ENCODE results near the gene HIVEP2.
A peak's percentile ranks its signal among the peaks of the same experiment; 100 is the strongest.

The HIVEP2 gene

GRCh38 chr6:142729618-142730017, 215.4 kb downstream of the HIVEP2 start:
- DNase-seq (ENCODE audit: low read depth), result no peak
- in situ Hi-C loops (cut with HindIII; ENCODE audit: low sequenced_read_pairs), result no loop called here
- H3K4me3 ChIP-seq (ENCODE audit: low read depth, low read length), result no peak overlapping the region
- TF ChIP-seq, protein P1, sequence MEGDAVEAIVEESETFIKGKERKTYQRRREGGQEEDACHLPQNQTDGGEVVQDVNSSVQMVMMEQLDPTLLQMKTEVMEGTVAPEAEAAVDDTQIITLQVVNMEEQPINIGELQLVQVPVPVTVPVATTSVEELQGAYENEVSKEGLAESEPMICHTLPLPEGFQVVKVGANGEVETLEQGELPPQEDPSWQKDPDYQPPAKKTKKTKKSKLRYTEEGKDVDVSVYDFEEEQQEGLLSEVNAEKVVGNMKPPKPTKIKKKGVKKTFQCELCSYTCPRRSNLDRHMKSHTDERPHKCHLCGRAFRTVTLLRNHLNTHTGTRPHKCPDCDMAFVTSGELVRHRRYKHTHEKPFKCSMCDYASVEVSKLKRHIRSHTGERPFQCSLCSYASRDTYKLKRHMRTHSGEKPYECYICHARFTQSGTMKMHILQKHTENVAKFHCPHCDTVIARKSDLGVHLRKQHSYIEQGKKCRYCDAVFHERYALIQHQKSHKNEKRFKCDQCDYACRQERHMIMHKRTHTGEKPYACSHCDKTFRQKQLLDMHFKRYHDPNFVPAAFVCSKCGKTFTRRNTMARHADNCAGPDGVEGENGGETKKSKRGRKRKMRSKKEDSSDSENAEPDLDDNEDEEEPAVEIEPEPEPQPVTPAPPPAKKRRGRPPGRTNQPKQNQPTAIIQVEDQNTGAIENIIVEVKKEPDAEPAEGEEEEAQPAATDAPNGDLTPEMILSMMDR (IDR thresholded peaks at IDR 0.05; ENCODE audit: low read depth, low read length, missing control alignments), result no peak

GRCh38 chr6:142728910-142729481, 216.0 kb downstream of the HIVEP2 start:
- peak; percentile 44 for DNase-seq (ENCODE audit: low read depth)
- TF ChIP-seq, protein P1 (IDR thresholded peaks at IDR 0.05; ENCODE audit: low read depth, low read length, missing control alignments), result no peak
- in situ Hi-C loops (cut with HindIII; ENCODE audit: low sequenced_read_pairs), result no loop called here
- H3K4me3 ChIP-seq (ENCODE audit: low read depth, low read length), result no peak overlapping the region

DNA sequence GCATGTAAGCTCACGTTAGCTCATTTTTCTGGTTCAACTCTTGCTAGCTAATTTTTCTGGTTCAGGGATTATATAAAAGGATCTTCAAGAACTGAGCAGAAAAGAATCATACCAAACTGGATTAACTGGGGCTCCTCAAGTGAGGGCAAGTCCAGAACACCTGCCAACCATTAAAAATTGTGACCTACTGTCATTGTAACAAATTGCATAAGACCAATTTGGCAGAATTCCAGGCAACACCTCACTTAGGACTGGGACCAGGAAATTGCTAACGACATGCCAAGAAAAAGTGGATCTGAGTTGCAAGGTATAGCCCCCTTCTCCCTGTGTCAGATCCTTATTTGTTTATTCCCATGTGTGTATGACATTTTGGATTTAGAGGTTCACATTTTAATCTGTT, 216.6 kb downstream of the HIVEP2 start:
- no peak for DNase-seq (ENCODE audit: low read depth)
- in situ Hi-C loops (cut with HindIII; ENCODE audit: low sequenced_read_pairs), result no loop called here
- H3K4me3 ChIP-seq (ENCODE audit: low read depth, low read length), result no peak overlapping the region
- TF ChIP-seq, protein P1 (IDR thresholded peaks at IDR 0.05; ENCODE audit: low read depth, low read length, missing control alignments), result no peak

- no peak for DNase-seq (ENCODE audit: low read depth)
- TF ChIP-seq, protein P1 (IDR thresholded peaks at IDR 0.05; ENCODE audit: low read depth, low read length, missing control alignments), result no peak
- H3K4me3 ChIP-seq (ENCODE audit: low read depth, low read length), result no peak overlapping the region
- in situ Hi-C loops (cut with HindIII; ENCODE audit: low sequenced_read_pairs), result no loop called here
These were observed 218.4 kb downstream of the HIVEP2 start for GRCh38 chr6:142726616-142727015.

GRCh38 chr6:142725024-142725770, 219.8 kb downstream of the HIVEP2 start:
- DNase-seq (ENCODE audit: low read depth), result no peak
- in situ Hi-C loops (cut with HindIII; ENCODE audit: low sequenced_read_pairs), result no loop called here
- TF ChIP-seq, protein P1 (IDR thresholded peaks at IDR 0.05; ENCODE audit: low read depth, low read length, missing control alignments), result no peak
- no peak overlapping the region for H3K4me3 ChIP-seq (ENCODE audit: low read depth, low read length)

DNA sequence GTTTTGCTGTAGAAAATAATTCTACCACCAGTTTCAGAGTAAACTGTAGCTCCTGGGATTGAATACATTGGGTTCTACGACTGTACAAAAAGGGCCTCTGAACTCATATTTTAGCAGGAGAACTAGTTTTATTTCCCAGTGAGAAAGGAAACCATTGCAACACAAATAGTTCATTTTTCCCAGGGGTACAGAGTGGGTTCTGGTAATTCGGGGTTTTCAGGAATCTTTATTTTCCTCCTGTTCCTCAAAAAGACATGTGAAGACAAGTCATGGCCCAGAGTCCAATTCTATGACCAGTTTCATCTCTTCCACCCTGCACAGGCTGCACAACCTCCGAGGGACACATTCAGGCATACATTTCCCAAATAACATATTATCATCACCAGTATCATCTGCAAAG, 222.1 kb downstream of the HIVEP2 start:
- TF ChIP-seq, protein P1 (IDR thresholded peaks at IDR 0.05; ENCODE audit: low read depth, low read length, missing control alignments), result no peak
- in situ Hi-C loops (cut with HindIII; ENCODE audit: low sequenced_read_pairs), result no loop called here
- DNase-seq (ENCODE audit: low read depth), result no peak
- no peak overlapping the region for H3K4me3 ChIP-seq (ENCODE audit: low read depth, low read length)
